ENCODE measurements around the gene UBR7.

UBR7 gene

DNA sequence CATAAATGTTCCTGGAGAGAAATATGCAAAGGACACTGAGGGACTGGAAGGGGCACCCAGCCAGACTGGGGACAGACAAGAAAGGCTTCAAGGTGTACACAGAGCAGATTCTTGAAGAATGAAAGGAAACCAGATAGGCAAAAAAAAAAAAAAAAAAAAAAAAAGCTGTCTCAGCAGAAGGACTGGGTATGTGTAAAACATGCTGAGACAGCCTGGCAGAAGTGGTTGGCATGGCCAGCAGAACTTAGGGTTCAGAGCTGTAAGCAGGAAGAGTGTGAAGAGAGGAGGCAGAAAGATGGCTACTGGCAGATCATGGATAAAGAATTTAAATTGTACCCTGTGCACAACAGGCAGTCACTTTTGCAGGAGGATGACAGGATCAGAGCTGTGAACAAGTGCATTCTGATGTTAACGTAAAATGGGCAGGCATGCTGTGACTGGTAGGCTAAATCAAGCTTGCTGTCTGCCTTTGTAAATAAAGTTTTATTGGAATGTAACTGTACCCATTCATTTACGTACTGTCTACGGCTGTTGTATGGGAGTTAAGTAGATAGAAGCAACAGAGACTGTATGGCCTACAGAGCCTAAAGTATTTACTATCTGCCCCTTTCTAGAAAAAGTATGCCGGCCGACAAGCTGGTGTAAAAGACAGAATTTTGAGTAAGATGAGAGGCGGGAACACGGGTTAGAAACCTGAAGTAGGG, 42.2 kb downstream of the UBR7 start:
- Histone ChIP-seq H3K4me1 (ENCODE audit: low read depth, poor library complexity, severe bottlenecking) (peaks cover 16% of the 10 kb centered on the region), H3K79me2 (ENCODE audit: insufficient read depth, low read depth) (no peaks in the 10 kb centered on the region), H3K4me2 (no peak overlapping the region), H3K27ac (no peak overlapping the region), H3K27me3 (ENCODE audit: insufficient read depth, low read depth) (no peaks in the 10 kb centered on the region), H3K36me3 (ENCODE audit: insufficient read depth) (no peaks in the 10 kb centered on the region), H3K9ac (no peak overlapping the region), H4K20me1 (ENCODE audit: insufficient read depth) (no peaks in the 10 kb centered on the region), H3K4me3 (IDR thresholded peaks at IDR 0.05; ENCODE audit: insufficient read depth, low read depth, low read length) (no peak overlapping the region), H2AFZ (ENCODE audit: low read depth) (no peak overlapping the region)
- TF ChIP-seq, protein P1, sequence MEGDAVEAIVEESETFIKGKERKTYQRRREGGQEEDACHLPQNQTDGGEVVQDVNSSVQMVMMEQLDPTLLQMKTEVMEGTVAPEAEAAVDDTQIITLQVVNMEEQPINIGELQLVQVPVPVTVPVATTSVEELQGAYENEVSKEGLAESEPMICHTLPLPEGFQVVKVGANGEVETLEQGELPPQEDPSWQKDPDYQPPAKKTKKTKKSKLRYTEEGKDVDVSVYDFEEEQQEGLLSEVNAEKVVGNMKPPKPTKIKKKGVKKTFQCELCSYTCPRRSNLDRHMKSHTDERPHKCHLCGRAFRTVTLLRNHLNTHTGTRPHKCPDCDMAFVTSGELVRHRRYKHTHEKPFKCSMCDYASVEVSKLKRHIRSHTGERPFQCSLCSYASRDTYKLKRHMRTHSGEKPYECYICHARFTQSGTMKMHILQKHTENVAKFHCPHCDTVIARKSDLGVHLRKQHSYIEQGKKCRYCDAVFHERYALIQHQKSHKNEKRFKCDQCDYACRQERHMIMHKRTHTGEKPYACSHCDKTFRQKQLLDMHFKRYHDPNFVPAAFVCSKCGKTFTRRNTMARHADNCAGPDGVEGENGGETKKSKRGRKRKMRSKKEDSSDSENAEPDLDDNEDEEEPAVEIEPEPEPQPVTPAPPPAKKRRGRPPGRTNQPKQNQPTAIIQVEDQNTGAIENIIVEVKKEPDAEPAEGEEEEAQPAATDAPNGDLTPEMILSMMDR (conservative IDR thresholded peaks at IDR 0.05; ENCODE audit: low read depth, low read length) = no peak

GRCh38 chr14:93262446-93262845, 55.4 kb downstream of the UBR7 start:
- TF ChIP-seq, protein P1 (conservative IDR thresholded peaks at IDR 0.05; ENCODE audit: low read depth, low read length) = no peak
- no peaks in the 10 kb centered on the region for H4K20me1 ChIP-seq (ENCODE audit: insufficient read depth)
- no peaks in the 10 kb centered on the region; the same call in 1 of the 2 replicates for H3K36me3 ChIP-seq (ENCODE audit: insufficient read depth)
- no peaks in the 10 kb centered on the region for H3K27me3 ChIP-seq (ENCODE audit: insufficient read depth, low read depth)
- no peak overlapping the region for H3K27ac ChIP-seq
- no peaks in the 10 kb centered on the region for H3K79me2 ChIP-seq (ENCODE audit: insufficient read depth, low read depth)
- H3K4me2 ChIP-seq = no peak overlapping the region
- no peak overlapping the region for H3K9ac ChIP-seq
- no peak overlapping the region for H3K4me3 ChIP-seq (IDR thresholded peaks at IDR 0.05; ENCODE audit: insufficient read depth, low read depth, low read length)
- no peaks in the 10 kb centered on the region for H3K4me1 ChIP-seq (ENCODE audit: low read depth, poor library complexity, severe bottlenecking)
- H2AFZ ChIP-seq (ENCODE audit: low read depth) = no peak overlapping the region

GRCh38 chr14:93263416-93263815, 56.4 kb downstream of the UBR7 start:
- Histone ChIP-seq H3K4me3 (IDR thresholded peaks at IDR 0.05; ENCODE audit: insufficient read depth, low read depth, low read length) (no peak overlapping the region), H2AFZ (ENCODE audit: low read depth) (no peak overlapping the region), H3K9ac (no peak overlapping the region), H3K4me2 (no peak overlapping the region), H3K4me1 (ENCODE audit: low read depth, poor library complexity, severe bottlenecking) (no peaks in the 10 kb centered on the region), H3K27ac (no peak overlapping the region), H3K27me3 (ENCODE audit: insufficient read depth, low read depth) (no peaks in the 10 kb centered on the region), H3K36me3 (ENCODE audit: insufficient read depth) (no peaks in the 10 kb centered on the region; the same call in 1 of the 2 replicates), H4K20me1 (ENCODE audit: insufficient read depth) (no peaks in the 10 kb centered on the region), H3K79me2 (ENCODE audit: insufficient read depth, low read depth) (no peaks in the 10 kb centered on the region)
- TF ChIP-seq, protein P1 (conservative IDR thresholded peaks at IDR 0.05; ENCODE audit: low read depth, low read length) = no peak

GRCh38 chr14:93266127-93266526, 59.1 kb downstream of the UBR7 start:
- Histone ChIP-seq H3K79me2 (ENCODE audit: insufficient read depth, low read depth) (no peaks in the 10 kb centered on the region), H3K27me3 (ENCODE audit: insufficient read depth, low read depth) (no peaks in the 10 kb centered on the region), H3K36me3 (ENCODE audit: insufficient read depth) (no peaks in the 10 kb centered on the region; the same call in 1 of the 2 replicates), H3K4me2 (no peak overlapping the region), H3K27ac (no peak overlapping the region), H3K4me3 (IDR thresholded peaks at IDR 0.05; ENCODE audit: insufficient read depth, low read depth, low read length) (no peak overlapping the region), H4K20me1 (ENCODE audit: insufficient read depth) (no peaks in the 10 kb centered on the region), H2AFZ (ENCODE audit: low read depth) (no peak overlapping the region), H3K4me1 (ENCODE audit: low read depth, poor library complexity, severe bottlenecking) (no peaks in the 10 kb centered on the region), H3K9ac (no peak overlapping the region)
- TF ChIP-seq, protein P1 (conservative IDR thresholded peaks at IDR 0.05; ENCODE audit: low read depth, low read length) = no peak

Measured in KMS-11 (cell line).